ENCODE data around the gene NPY5R.

Gene NPY5R

GRCh38 chr4:163380703-163381102 lies 37.0 kb downstream of the NPY5R start:
- no peak for TF ChIP-seq CTCF (IDR thresholded peaks at IDR 0.05; ENCODE audit: insufficient read depth, low read length, missing control alignments)
- ChIA-PET POLR2A (no interaction called here), CTCF (no interaction called here)
- no peak for DNase-seq (ENCODE audit: low read depth, low spot score)
- no peak overlapping the region for H3K4me3 ChIP-seq (ENCODE audit: low read depth, low read length)

DNA sequence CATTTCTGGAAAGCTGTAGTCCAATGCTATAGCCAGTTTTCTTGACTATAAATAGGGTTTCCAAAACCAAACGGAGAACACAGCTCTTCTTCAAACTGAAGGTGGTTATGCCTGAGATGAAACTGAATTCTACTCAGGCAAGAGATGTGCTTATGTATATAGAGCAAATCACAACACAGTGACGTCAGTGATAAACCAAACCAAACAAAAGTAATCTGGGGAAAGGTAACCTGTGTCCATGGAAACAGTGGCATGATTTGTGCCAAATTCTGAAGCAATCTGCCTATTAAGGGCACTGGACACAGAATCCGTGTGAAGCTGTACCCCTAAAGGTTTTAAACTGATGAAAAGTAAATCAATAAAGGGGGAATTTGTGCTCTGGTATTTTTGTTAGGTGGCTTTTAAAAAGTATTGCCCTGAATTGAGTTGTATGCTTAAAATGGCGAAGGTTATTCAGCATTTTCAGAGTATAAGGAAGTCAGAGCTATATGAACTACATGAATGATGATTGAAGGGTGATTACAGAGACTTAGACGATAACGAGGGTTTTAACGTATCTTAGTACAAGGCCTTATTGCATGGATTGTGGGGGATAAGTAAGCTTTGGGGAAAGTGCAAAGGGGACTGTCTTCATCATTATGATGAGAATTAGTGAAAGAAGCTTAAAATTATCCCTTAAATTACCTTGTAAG lies 38.6 kb downstream of the NPY5R start:
- POLR2A ChIA-PET, result no interaction called here
- no peak for TF ChIP-seq CTCF (IDR thresholded peaks at IDR 0.05; ENCODE audit: insufficient read depth, low read length, missing control alignments)
- CTCF ChIA-PET, result no interaction called here
- no peak overlapping the region for H3K4me3 ChIP-seq (ENCODE audit: low read depth, low read length)
- DNase-seq (ENCODE audit: low read depth, low spot score), result no peak

DNA sequence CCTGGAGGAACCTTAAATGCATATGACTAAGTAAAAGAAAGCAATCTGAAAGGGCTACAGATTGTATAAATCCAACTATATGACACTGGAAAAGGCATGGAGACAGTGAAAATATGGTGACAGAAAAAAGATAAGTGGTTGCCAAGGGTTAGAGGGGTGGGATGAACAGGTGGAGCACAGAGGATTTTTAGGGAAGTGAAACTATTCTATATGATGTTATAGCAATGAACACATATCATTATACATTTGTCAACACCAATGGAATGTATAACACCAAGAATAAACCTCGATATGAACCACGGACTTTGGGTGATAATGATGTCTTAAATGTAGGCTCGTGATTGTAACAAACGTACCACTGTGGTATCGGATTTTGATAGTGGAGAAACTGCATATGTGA lies 40.7 kb downstream of the NPY5R start:
- DNase-seq (ENCODE audit: low read depth, low spot score), result no peak
- no peak overlapping the region for H3K4me3 ChIP-seq (ENCODE audit: low read depth, low read length)
- TF ChIP-seq CTCF (IDR thresholded peaks at IDR 0.05; ENCODE audit: insufficient read depth, low read length, missing control alignments), result no peak
- CTCF ChIA-PET, result no interaction called here
- POLR2A ChIA-PET, result no interaction called here

GRCh38 chr4:163384926-163385325 lies 41.2 kb downstream of the NPY5R start:
- ChIA-PET POLR2A (no interaction called here), CTCF (no interaction called here)
- no peak for TF ChIP-seq CTCF (IDR thresholded peaks at IDR 0.05; ENCODE audit: insufficient read depth, low read length, missing control alignments)
- no peak overlapping the region for H3K4me3 ChIP-seq (ENCODE audit: low read depth, low read length)
- DNase-seq (ENCODE audit: low read depth, low spot score), result no peak

DNA sequence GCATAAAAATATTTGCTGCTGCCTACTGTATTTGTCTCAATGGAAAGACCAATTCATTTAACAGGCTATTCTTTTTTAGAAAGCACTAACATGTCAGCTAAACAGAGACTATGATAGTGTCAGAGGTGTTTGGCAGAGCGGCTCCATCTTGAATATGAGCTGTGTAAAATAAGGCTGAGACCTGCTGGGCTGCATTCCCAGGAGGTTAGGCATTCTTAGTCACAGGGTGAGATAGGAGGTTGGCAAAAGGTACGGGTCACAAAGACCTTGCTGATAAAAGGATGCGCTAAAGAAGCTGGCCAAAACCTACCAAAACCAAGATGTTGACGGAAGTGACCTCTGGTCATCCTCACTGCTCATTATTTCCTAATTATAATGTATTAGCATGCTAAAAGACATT lies 41.8 kb downstream of the NPY5R start:
- no peak for DNase-seq (ENCODE audit: low read depth, low spot score)
- no peak overlapping the region for H3K4me3 ChIP-seq (ENCODE audit: low read depth, low read length)
- no peak for TF ChIP-seq CTCF (IDR thresholded peaks at IDR 0.05; ENCODE audit: insufficient read depth, low read length, missing control alignments)
- ChIA-PET POLR2A (no interaction called here), CTCF (no interaction called here)

GRCh38 chr4:163391756-163392155 lies 48.1 kb downstream of the NPY5R start:
- ChIA-PET POLR2A (no interaction called here), CTCF (no interaction called here)
- H3K4me3 ChIP-seq (ENCODE audit: low read depth, low read length), result no peak overlapping the region
- TF ChIP-seq CTCF (IDR thresholded peaks at IDR 0.05; ENCODE audit: insufficient read depth, low read length, missing control alignments), result no peak
- no peak for DNase-seq (ENCODE audit: low read depth, low spot score)

Measured in AG04449 (cell line).